AG09319 (cell line): ENCODE measurements around the gene ZC3H14.

Experiments
- DNase-seq: peaks from one replicate; pipeline ENCODE4 v3.0.0-alpha.2; 2010; ENCODE audit warnings: low read depth; ENCODE audit errors: extremely low read depth
- CTCF ChIP-seq: IDR thresholded peaks from 2 replicates; pipeline ENCODE4 v1.5.1; 2011; ENCODE audit warnings: low read depth, mild to moderate bottlenecking, inconsistent platforms, low read length, moderate library complexity

Gene ZC3H14

GRCh38 chr14:88607829-88608228 is 45.0 kb downstream of the ZC3H14 start:
- no peak for DNase-seq
- no peak for TF ChIP-seq CTCF

DNA sequence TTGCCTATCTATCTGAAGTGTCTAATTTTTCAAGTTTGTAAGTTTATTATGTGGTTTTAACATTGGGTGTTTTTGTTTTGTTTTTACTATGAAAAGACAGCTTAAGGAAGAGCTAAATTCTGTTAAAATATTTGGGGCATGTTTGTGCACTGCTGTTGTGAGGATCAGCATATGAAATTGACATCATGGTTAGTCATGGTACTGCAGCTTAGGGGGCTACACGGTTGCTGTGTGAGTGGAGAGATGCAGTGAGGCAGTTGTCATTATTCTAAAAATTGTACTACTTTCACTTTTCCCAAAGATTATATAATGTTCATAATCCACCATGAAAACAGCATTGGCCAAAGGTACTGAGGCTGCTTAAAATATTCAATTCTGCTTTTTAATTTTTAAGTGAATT is 49.0 kb downstream of the ZC3H14 start:
- no peak for DNase-seq
- no peak for TF ChIP-seq CTCF

DNA sequence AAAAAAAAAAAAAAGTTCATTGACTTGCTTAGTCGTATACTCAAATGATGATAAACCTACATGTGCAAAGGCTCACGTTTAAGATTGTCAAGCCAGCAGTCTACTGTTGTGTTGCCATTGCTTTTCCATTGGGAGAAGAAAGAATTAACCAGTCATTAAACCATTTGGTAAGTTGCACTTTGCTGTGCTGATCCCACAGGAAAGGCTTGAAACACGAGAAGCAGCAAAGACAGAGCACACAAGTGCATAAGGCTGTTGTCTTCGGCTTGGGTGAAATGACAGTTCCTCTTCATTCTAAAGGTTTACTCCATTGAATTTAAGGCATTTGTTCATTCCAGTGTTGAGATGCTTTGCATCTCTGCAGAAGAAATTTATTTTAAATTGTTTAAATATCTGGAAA is 50.1 kb downstream of the ZC3H14 start:
- no peak for TF ChIP-seq CTCF
- no peak for DNase-seq

DNA sequence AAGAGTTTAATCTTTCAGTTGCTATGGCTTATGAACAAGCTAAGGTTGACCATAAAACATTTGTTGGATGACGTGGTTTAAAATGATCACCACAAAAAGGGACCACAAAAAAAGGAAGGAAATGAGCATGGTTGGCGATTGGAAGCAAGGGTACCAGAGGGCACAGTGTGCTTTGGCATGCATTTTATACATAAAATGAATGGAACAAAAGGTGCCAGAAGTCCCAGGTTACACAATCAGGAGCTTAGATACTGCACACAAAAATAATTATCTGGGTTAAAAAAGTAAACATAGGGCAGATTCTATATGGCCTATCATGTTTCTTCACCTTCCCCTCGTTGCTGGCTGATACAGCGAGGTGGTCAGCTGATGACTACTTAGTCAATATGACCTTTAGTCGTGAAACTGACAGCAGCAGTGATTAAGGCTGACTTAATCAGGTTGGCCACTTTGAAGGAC is 50.7 kb downstream of the ZC3H14 start:
- no peak for DNase-seq
- no peak for TF ChIP-seq CTCF

DNA sequence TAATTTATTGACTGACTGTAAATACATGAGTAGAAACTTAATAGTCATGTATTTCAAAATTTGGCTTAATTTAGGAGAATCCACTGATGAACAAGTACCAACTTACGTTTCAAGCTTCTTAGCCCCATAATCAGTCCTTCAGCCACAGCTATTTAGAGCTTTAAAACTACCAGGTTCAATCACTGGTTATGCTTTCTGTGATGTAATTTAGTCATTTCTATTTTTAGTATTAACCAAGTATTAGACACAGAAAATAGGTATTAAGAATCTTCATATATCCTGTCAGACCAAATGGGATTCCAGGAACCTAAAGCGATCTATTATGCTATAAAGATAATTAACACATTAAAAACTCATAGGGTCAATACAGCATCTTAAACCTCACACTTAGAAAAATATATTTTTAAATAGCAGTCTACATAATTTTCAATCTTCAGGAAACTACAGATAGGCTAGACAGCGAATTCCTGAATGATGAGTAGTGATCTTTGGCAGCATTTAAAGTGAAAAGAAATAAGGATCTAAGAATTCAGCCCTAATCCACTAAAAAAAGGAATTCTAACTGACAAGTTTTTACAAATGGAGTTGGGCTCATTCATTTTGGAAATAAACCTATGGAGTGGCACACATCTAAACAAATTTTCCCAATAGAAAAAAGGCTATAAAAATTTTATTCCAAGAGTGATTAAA is 51.5 kb downstream of the ZC3H14 start:
- no peak for TF ChIP-seq CTCF

DNA sequence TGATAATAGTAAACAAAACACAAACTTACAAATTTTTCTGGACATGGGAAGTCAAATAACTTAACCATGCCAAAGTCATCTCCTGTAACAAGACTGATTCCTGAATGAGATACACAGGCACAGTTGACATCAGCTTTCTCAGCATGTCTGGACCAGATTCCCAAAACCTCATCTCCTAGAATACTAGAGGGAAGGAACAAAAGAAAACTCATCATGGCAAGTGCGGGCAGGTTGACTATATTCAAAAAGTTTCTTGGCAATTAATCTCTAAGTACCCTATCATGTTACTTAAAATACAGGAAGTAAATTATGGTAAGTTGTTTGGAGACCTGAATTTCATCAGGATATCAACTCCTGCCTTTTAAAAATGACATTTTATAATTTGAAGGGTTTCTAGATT is 53.9 kb downstream of the ZC3H14 start:
- no peak for TF ChIP-seq CTCF
- DNase-seq, result no peak

More for the DNA sequence above, 51.5 kb downstream of the ZC3H14 start:
- DNase-seq, result peak; percentile 10

- no peak for DNase-seq
- no peak for TF ChIP-seq CTCF
Measured at GRCh38 chr14:88617479-88617878, 54.6 kb downstream of the ZC3H14 start.
